GM19468 (cell line): ENCODE data around the gene TSC22D3.

Experiments used
- ATAC-seq: cut with Tn5 transposase; IDR thresholded peaks from one replicate; pipeline ENCODE4 v1.9.1; 2021; ENCODE audit warnings: mild to moderate bottlenecking, moderate library complexity, moderate number of reproducible peaks; ENCODE audit not compliant: unreplicated experiment; ENCODE audit errors: extremely low read depth

Gene TSC22D3

GRCh38 chrX:107731831-107732502, 43.6 kb downstream of the TSC22D3 start:
- ATAC-seq: no peak

DNA sequence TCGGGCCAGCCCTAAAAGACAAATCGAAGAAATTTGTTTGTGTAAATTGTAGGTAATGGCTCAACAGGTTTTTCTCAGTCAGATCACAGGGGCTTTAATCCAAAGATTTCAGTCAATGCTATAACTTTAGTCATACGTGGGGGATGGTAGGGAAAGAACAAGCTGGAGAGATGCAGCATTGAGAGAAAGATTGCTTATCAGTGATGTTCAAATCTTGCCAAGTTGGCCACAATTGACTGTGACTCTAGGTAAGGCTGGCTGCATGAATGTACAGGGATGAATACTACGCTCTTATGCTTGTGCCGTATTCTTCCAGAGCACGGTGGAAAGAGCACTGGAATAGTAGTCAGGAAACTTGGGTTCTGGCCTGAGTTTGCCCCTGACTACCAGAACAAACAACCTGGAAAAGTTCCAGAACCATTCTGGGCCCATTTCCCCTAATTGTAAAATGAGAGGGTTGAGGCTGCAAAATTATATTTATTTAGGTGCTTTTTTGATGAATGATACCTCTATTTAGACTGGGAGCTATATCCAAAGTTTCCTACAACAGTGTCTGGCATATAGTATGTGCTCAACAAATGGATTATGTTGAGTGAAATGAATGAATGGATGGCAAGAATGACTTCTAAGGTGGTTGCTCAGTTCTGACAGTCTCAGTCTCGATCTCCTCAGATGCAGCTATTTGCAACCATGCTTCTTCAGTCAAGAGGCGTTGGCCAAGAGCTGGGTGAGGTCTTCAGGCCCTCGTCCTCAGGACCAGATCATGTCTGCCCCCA, 44.4 kb downstream of the TSC22D3 start:
- ATAC-seq: no peak

GRCh38 chrX:107730298-107730655, 45.3 kb downstream of the TSC22D3 start:
- no peak for ATAC-seq

DNA sequence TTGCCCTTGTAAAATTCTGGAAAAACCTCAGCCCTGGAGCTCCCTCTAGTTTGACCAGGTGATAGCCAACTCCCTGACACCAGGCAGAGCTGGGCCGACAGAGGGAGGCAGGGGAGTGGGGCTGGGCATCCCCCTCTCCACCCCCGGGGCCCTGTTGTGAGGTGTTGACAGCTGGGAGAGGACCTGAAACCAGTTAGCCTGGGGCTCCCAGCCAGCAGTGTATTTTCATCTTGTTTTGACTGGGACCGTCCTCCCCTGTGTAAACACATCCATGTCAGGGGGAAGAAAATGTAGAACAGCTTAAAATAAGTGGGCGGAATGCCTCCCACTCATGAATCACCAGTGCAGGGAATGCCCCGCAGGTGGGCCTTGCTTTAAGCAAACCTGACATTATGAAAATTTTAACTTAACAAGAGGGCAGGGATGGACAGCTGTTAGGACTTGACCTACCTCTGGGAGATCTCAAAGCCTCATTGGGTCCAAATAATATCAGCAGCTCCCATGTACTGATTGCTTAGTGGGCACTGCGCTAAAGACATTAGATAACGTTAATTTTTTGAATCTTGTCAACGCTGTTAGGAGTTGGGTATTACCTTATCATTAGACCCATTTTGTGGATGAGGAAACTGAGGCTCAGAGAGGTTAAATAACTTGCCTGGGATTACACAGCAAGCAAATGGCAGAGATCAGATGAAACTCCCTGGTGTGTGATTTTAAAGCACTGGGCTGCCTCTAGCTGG, 45.9 kb downstream of the TSC22D3 start:
- no peak for ATAC-seq

GRCh38 chrX:107728371-107729099, 47.1 kb downstream of the TSC22D3 start:
- ATAC-seq: no peak

DNA sequence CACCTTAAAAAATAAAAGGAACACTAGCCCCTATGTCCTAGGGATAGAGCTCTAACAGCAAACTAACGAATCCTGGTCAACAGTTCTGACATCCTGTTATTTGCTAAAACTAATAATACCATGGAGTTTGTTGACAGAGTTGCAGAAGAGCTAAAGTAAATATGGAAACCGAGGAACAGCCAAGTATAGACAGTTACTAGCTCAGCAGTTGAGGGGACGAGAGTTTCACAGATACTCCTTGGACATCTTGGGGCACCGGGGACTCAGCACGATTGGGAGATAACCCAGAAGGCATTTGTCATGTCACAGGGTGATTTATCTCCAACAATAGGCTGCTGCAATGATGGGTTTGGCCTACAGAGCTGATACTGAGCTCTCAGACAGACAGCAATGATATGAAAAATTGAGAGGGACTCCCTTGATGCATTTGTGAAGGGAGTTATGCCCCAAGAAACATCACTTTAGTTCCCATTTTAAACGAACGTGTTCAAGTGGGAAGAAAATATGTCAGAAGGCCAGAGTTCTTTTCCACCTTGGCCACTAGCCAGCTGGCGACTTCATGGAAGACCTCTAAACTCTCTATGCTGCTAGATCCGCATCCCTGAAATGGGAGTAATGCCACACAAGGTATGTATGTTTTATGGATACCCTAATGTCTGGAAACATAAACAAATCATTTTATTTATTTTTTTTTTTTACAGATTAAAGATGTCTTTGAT, 48.6 kb downstream of the TSC22D3 start:
- ATAC-seq: no peak

GRCh38 chrX:107725761-107726555, 49.6 kb downstream of the TSC22D3 start:
- ATAC-seq: no peak

- no peak for ATAC-seq
These were observed 50.9 kb downstream of the TSC22D3 start for GRCh38 chrX:107724653-107725052.

- ATAC-seq: no peak
These were observed 52.1 kb downstream of the TSC22D3 start for GRCh38 chrX:107723511-107723910.

- ATAC-seq: no peak
These were observed 53.5 kb downstream of the TSC22D3 start for GRCh38 chrX:107721966-107722707.

GRCh38 chrX:107721318-107721717, 54.3 kb downstream of the TSC22D3 start:
- ATAC-seq: no peak

GRCh38 chrX:107718156-107718621, 57.4 kb downstream of the TSC22D3 start:
- no peak for ATAC-seq

DNA sequence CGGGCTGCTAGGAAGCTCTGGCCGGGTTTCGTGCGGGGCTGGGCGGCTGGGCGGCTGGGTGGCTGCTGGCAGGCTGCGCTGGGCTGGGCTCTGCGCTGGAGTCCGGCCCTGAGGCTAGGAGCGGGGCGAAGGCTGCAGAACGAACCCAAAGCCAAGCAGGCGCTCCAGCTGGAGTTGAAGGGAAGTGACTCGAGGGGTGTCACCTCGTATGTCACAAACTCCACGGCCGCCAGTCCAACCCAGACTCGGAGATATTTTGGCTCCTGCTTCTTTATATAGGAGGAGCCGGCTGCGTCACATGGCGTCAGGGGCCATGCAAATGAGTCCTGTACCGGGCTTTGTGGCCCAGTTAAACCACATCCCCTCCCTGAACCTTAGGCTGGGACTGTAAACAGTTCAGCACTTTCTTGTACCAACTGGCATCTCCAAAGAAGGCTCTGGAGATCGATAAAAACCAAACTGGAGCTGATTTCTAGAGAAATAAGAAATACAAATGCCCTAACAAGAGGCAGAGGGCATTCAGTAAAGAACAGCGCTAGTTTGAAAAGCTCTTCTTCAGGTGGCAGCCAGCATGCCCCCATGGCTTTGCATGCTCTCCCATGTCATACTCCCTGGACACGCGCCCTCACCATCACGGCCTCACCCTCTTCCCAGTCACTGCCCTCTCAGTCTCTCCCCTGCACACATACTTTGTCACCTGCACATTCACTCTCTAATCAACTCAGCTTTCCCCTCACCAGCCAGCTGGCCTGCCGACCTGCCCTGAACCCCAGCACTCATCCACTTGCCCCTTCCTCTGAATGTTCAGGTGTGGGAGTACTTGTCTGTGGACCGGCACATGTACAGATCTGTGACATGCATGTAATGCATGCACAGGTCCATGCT, 58.5 kb downstream of the TSC22D3 start:
- peak; percentile 63 for ATAC-seq

DNA sequence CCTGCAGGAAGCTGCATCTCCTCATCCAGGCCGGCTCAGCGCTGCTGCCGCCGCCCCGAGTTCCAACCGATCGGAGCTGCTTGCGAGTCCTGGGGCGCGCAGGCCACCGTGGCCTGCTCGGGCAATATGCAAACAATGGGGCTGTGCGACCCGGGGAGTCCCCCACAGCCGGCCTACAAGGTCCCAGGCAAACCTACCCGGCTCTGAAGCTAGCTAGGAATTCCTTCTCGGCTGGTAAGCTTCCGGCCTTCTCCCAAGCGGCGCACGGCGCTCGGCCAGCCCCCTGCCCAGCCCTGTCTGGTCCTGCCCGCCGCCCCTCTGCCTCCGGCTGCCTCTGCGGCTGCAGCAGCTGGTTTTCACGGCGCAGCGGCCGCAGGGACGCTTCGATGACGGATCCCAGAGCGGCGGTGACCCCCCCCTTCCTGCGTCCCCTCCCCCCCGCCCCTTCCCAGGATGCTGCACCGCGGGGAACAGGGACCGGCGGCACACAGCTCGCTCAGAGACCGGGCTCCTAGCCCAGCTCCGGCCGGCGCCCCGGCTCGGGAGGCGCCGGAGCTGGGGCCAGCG, 59.4 kb downstream of the TSC22D3 start:
- ATAC-seq: no peak

DNA sequence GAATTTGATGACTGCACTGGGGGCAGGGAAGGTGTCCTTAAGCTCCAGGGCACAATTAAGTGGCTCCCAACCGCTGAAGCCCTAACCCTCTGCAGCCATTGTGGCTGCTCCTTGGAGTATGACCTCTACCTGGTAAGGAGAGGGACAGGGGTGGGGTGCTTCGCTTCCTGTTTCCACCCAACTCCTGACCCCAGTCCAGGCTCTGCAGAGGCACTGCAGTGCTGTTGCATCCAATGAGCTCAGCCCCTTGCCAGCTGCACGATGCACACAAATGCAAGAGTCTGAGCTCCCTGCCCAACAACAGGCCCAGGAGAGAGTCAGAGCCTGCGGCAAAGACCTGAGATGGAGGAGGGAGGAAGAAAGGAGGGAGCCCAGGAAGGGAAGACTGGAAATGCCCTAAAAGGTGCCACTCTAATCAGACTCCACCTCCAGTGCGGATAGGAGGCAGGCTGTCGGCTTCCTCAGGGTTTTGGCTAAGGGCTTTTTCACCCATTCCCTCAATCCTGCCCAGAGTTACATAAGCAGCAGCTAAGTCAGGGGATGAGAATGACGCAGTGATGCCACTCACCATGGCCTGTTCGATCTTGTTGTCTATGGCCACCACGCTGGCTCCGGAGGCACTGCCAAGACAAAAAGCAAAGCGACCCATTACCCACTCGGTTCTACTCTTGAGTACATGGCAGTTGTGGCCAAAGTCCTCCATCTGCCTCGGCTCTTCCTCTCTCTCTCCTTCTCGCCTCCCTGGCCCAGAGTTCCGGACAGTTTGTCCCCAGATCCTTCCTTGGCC, 60.1 kb downstream of the TSC22D3 start:
- ATAC-seq: no peak

GRCh38 chrX:107714206-107714891, 61.2 kb downstream of the TSC22D3 start:
- no peak for ATAC-seq
